Liver (tissue), 3 donors: Measurements from ENCODE around the gene CASTOR1.

Source experiments
- EGR1 ChIP-seq, 2 donors: IDR thresholded peaks; 2 replicates each; pipeline ENCODE4 v1.6.1; 2016 to 2018; ENCODE audit warnings: antibody characterized with exemption in 2 of 2, low read depth in 2 of 2
- GABPA ChIP-seq, 2 donors: IDR thresholded peaks in 1 of 2; conservative IDR thresholded peaks in 1 of 2; 2 replicates each; pipeline ENCODE4 v1.6.1; 2016; ENCODE audit warnings: antibody characterized with exemption in 2 of 2, mild to moderate bottlenecking in 1 of 2, moderate library complexity in 1 of 2
- JUND ChIP-seq, 2 donors: IDR thresholded peaks; 2 replicates each; pipeline ENCODE4 v1.6.1; 2016; ENCODE audit warnings: antibody characterized with exemption in 2 of 2
- RAD21 ChIP-seq, 2 donors: IDR thresholded peaks; 2 replicates each; pipeline ENCODE4 v1.6.1; 2016; ENCODE audit warnings: antibody characterized with exemption in 2 of 2, mild to moderate bottlenecking in 2 of 2
- TAF1 ChIP-seq: conservative IDR thresholded peaks from 2 replicates; pipeline ENCODE4 v1.6.1; 2016; ENCODE audit warnings: antibody characterized with exemption, mild to moderate bottlenecking
- TF ChIP-seq, protein P1 (sequence below): fragments of 150-350 bp; IDR thresholded peaks from 2 replicates; pipeline ENCODE4 v1.5.1; 2017; ENCODE audit warnings: improper control_type of control experiment, low read depth, low read length; ENCODE audit not compliant: missing input control
- TF ChIP-seq, protein P2 (sequence below): IDR thresholded peaks from 2 replicates; pipeline ENCODE4 v1.6.1; 2016; ENCODE audit warnings: antibody characterized with exemption, mild to moderate bottlenecking
- TF ChIP-seq, protein P3 (sequence below): IDR thresholded peaks from 2 replicates; pipeline ENCODE4 v1.6.1; 2016; ENCODE audit warnings: antibody characterized with exemption
- donor health status: healthy.
- donor health status: healthy.

DNA sequence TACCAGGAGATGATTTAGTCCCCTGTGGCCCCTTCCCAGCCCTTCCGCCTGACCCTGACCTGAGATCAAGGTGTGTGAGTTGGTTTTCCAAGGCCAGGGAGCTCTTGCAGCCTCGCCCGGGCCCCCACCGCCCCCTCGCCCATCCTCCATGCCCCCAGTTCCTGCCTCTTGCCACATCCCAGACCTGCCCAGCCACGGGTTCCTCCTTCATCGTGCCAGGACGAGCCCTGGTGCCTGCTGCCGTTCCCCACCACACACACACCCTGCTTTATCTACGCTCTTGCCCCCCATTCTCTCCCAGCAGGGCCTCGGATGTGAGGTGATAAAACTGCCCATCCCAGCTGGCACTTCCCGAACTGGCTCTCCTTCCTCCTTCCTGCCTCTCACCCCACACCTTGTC, 41.3 kb downstream of the CASTOR1 start:
- TF ChIP-seq, protein P1, sequence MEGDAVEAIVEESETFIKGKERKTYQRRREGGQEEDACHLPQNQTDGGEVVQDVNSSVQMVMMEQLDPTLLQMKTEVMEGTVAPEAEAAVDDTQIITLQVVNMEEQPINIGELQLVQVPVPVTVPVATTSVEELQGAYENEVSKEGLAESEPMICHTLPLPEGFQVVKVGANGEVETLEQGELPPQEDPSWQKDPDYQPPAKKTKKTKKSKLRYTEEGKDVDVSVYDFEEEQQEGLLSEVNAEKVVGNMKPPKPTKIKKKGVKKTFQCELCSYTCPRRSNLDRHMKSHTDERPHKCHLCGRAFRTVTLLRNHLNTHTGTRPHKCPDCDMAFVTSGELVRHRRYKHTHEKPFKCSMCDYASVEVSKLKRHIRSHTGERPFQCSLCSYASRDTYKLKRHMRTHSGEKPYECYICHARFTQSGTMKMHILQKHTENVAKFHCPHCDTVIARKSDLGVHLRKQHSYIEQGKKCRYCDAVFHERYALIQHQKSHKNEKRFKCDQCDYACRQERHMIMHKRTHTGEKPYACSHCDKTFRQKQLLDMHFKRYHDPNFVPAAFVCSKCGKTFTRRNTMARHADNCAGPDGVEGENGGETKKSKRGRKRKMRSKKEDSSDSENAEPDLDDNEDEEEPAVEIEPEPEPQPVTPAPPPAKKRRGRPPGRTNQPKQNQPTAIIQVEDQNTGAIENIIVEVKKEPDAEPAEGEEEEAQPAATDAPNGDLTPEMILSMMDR, result no peak
- no peak for TF ChIP-seq RAD21 (IDR thresholded peaks at IDR 0.05)
- TF ChIP-seq, protein P2, sequence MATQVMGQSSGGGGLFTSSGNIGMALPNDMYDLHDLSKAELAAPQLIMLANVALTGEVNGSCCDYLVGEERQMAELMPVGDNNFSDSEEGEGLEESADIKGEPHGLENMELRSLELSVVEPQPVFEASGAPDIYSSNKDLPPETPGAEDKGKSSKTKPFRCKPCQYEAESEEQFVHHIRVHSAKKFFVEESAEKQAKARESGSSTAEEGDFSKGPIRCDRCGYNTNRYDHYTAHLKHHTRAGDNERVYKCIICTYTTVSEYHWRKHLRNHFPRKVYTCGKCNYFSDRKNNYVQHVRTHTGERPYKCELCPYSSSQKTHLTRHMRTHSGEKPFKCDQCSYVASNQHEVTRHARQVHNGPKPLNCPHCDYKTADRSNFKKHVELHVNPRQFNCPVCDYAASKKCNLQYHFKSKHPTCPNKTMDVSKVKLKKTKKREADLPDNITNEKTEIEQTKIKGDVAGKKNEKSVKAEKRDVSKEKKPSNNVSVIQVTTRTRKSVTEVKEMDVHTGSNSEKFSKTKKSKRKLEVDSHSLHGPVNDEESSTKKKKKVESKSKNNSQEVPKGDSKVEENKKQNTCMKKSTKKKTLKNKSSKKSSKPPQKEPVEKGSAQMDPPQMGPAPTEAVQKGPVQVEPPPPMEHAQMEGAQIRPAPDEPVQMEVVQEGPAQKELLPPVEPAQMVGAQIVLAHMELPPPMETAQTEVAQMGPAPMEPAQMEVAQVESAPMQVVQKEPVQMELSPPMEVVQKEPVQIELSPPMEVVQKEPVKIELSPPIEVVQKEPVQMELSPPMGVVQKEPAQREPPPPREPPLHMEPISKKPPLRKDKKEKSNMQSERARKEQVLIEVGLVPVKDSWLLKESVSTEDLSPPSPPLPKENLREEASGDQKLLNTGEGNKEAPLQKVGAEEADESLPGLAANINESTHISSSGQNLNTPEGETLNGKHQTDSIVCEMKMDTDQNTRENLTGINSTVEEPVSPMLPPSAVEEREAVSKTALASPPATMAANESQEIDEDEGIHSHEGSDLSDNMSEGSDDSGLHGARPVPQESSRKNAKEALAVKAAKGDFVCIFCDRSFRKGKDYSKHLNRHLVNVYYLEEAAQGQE, result no peak
- TF ChIP-seq GABPA (IDR thresholded peaks at IDR 0.05 in 1 of 2, conservative IDR thresholded peaks at IDR 0.05 in 1 of 2), result no peak
- TF ChIP-seq, protein P3, sequence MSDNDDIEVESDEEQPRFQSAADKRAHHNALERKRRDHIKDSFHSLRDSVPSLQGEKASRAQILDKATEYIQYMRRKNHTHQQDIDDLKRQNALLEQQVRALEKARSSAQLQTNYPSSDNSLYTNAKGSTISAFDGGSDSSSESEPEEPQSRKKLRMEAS, result no peak
- no peak for TF ChIP-seq TAF1
- no peak for TF ChIP-seq EGR1 (IDR thresholded peaks at IDR 0.05; ENCODE audit: low read depth in 2 of 2)
- TF ChIP-seq JUND (IDR thresholded peaks at IDR 0.05), result no peak
